ENCODE results near the gene C1QTNF8. TPM values are rescaled to one million over a fixed set of nuclear protein-coding genes. Genes with fewer than 3 reads are reported as not detected.

Gene C1QTNF8
- total RNA-seq, 1 donor from 2014 or later = not detected

DNA sequence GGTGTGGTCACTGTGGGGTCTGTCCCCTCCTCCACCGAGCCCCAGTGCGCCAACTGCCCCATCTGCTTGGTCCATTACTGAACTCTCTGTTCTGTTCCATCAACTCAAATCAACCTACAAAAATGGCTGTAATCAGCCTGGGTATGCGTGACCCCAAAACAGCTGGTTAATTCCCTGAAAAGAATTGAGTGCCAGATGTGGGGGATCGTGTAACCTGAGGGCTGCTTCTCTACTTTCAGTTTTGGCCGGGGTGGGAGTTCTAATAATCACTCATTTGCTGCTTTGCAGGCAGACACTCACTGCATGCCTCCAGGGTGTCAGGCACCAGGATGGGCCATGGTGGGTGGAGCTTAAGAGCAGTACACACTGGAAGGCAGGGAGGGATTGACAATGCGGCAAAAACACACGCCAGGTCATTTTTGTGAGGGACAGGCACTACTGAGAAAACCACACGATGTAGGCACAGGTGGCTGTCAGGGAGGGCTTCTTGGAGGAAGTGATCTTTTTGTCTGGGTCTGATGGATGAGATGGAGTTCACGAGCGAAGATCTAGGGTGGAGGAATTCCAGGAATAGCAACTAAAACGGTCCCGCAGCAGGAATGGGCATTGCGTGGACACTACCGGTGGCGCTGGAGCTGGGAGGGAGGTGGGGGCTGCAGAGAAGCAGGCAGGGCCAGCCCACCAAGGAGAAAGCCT lies 53.8 kb downstream of the C1QTNF8 start:
- Histone ChIP-seq H3K36me3 (ENCODE audit: control insufficient read depth, insufficient read depth, low read length) (no peaks in the 10 kb centered on the region), H3K27me3 (ENCODE audit: control insufficient read depth, insufficient read depth, low read length) (no peaks in the 10 kb centered on the region), H3K4me3 (ENCODE audit: low read depth, low read length) (no peak overlapping the region)
- TF ChIP-seq, protein P1, sequence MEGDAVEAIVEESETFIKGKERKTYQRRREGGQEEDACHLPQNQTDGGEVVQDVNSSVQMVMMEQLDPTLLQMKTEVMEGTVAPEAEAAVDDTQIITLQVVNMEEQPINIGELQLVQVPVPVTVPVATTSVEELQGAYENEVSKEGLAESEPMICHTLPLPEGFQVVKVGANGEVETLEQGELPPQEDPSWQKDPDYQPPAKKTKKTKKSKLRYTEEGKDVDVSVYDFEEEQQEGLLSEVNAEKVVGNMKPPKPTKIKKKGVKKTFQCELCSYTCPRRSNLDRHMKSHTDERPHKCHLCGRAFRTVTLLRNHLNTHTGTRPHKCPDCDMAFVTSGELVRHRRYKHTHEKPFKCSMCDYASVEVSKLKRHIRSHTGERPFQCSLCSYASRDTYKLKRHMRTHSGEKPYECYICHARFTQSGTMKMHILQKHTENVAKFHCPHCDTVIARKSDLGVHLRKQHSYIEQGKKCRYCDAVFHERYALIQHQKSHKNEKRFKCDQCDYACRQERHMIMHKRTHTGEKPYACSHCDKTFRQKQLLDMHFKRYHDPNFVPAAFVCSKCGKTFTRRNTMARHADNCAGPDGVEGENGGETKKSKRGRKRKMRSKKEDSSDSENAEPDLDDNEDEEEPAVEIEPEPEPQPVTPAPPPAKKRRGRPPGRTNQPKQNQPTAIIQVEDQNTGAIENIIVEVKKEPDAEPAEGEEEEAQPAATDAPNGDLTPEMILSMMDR (IDR thresholded peaks at IDR 0.05; ENCODE audit: insufficient read depth, low read length, severe bottlenecking) = no peak
- DNase-seq (ENCODE audit: low read depth) = no peak
- no peak for FAIRE-seq

DNA sequence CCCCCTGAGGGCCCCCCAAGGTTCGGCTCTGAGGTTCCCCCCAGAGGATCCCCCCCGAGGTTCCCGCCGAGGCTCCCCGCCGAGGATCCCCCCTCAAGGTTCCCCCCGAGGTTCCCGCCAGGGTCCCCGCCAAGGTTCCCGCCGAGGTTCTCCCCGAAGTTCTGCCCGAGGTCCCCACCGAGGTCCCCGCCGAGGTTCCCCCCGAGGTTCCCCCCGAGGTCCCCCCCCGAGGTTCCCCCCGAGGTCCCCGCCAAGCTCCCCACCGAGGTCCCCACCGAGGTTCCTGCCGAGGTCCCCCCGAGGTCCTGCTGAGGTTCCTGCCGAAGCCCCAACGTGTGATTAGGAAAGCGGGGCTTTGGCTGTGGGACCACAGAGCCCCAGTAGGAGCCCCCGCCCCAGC lies 55.7 kb downstream of the C1QTNF8 start:
- Histone ChIP-seq H3K27me3 (ENCODE audit: control insufficient read depth, insufficient read depth, low read length) (no peaks in the 10 kb centered on the region), H3K36me3 (ENCODE audit: control insufficient read depth, insufficient read depth, low read length) (no peaks in the 10 kb centered on the region), H3K4me3 (ENCODE audit: low read depth, low read length) (no peak overlapping the region)
- no peak for FAIRE-seq
- DNase-seq (ENCODE audit: low read depth) = no peak
- TF ChIP-seq, protein P1 (IDR thresholded peaks at IDR 0.05; ENCODE audit: insufficient read depth, low read length, severe bottlenecking) = no peak

DNA sequence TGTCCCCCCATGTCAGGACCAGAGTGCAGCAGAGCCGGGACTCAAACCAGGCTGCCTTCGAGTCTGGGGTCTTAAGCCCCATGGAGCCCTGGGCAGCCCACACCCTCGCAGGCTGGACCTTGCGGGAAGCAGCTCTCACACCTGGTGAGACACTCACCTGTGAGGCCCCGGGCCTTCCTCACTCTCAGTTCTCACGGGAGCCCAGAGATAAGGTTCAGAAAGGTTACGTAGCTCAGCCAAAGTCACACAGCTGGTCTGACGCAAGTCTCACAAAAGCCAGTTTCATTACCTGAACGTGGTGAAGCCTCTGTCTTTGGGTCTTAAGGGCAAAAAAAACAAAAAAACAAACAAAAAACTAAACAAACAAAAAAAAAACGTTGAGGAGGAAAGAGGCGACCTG lies 56.3 kb downstream of the C1QTNF8 start:
- no peak for DNase-seq (ENCODE audit: low read depth)
- Histone ChIP-seq H3K36me3 (ENCODE audit: control insufficient read depth, insufficient read depth, low read length) (no peaks in the 10 kb centered on the region), H3K27me3 (ENCODE audit: control insufficient read depth, insufficient read depth, low read length) (no peaks in the 10 kb centered on the region), H3K4me3 (ENCODE audit: low read depth, low read length) (no peak overlapping the region)
- TF ChIP-seq, protein P1 (IDR thresholded peaks at IDR 0.05; ENCODE audit: insufficient read depth, low read length, severe bottlenecking) = no peak
- no peak for FAIRE-seq

DNA sequence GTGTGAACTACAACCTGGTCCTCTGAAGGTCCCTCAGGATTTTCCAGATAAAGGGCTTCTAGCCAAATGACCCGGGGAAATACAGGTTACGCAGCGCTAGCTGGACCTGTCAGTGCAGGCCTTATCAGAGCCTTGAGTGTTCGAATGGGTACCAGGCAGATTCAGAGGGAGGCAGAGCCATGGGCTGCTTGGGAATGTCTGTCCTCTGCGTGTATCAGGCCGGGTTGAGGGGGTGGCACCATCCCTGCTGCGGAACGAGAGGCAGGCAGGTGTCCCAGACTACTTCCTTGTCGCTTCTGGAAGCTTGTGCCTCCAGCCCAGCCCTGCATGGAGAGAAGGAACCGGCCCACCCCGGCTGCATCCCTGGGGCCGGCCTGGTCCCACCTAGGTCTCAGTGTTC lies 57.1 kb downstream of the C1QTNF8 start:
- Histone ChIP-seq H3K4me3 (ENCODE audit: low read depth, low read length) (no peak overlapping the region), H3K27me3 (ENCODE audit: control insufficient read depth, insufficient read depth, low read length) (no peaks in the 10 kb centered on the region), H3K36me3 (ENCODE audit: control insufficient read depth, insufficient read depth, low read length) (no peaks in the 10 kb centered on the region)
- TF ChIP-seq, protein P1 (IDR thresholded peaks at IDR 0.05; ENCODE audit: insufficient read depth, low read length, severe bottlenecking) = no peak
- DNase-seq (ENCODE audit: low read depth) (no peak), FAIRE-seq (no peak)

Other genes with a start within 250 kb of the C1QTNF8 start
- gene LMF1, start 125.3 kb downstream of the C1QTNF8 start, total RNA-seq = 2.1 and 2.6 TPM in 2 replicates
- gene SOX8, start 114.5 kb downstream of the C1QTNF8 start, total RNA-seq = under 0.01 TPM in 2 replicates
- gene SSTR5, start 23.5 kb downstream of the C1QTNF8 start, total RNA-seq = not detected in 2 replicates
- not detected in 2 replicates for gene CACNA1H, start 56.9 kb upstream of the C1QTNF8 start, total RNA-seq
- gene TPSG1, start 129.0 kb upstream of the C1QTNF8 start, total RNA-seq = not detected in 2 replicates
- gene TPSB2, start 133.9 kb upstream of the C1QTNF8 start, total RNA-seq = not detected in 2 replicates
- gene TPSAB1, start 144.5 kb upstream of the C1QTNF8 start, total RNA-seq = not detected in 2 replicates
- gene TPSD1, start 159.8 kb upstream of the C1QTNF8 start, total RNA-seq = not detected in 2 replicates
- gene UBE2I, start 213.4 kb upstream of the C1QTNF8 start, total RNA-seq = 34.9 and 49.8 TPM in 2 replicates
- gene BAIAP3, start 237.4 kb upstream of the C1QTNF8 start, total RNA-seq = 0.26 and 0.51 TPM in 2 replicates